ENCODE measurements around the gene BIRC3. TPM values are rescaled to one million over a fixed set of nuclear protein-coding genes. Genes with fewer than 3 reads are reported as not detected.

BIRC3 gene
- polyA plus RNA-seq, 1 donor from 2014 or later, result not detected

DNA sequence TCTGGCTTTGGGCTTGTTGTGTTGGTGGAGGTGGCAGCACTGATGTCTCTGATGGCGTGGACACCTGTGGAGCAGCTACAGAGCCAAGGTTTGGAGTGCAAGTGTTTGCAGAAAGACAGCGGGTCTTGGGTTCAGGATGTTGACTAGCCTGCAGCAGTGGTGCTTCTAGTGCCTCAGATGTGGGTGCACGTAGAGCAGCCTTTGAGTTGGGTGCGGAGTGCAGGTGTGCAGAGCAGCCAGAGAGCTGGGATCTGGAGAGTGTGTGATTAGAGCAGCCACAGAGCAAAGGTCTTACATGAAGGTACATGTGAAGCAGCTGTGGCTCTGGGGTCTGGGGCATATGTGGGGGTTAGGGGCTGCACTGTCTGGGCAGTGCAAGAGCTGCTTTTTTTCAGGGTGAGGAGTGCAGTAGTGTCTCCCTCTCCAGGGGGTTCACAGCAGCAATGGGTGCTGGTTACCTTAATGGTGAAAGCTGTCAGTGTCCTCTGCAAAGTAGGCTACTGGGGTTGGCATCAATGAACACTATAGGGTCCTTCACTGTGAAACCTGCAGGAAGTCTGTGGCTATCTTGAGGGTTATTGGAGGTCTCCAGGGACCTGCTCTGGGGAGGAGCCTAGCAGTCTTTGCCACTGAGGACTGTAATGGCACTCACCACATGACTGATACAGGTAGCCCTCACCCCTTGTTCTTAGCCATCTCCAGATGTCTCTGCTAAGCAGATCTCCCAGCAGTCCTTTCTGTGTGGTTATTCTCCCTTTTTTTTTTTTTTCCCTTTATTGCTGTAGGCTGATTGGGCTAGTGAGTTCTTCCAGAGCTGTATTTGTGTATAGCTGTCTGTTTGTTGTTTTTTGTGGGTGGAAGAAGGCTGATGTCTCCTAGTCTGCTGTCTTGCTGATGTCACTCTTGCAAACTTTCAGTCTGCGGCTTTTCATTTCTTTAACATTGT, 44.1 kb downstream of the BIRC3 start:
- H3K27me3 ChIP-seq (ENCODE audit: insufficient read depth, low read depth, low read length), result no peaks in the 10 kb centered on the region
- H3K9ac ChIP-seq (ENCODE audit: low read length), result no peak overlapping the region
- H3K9me3 ChIP-seq (ENCODE audit: low read length), result no peaks in the 10 kb centered on the region
- no peaks in the 10 kb centered on the region for H3K9me2 ChIP-seq (ENCODE audit: insufficient read depth, low read length)
- H4K20me1 ChIP-seq (ENCODE audit: insufficient read depth), result no peaks in the 10 kb centered on the region
- TF ChIP-seq SMC3 (conservative IDR thresholded peaks at IDR 0.05; ENCODE audit: poor library complexity) (no peak), TAF1 (IDR thresholded peaks at IDR 0.05; ENCODE audit: low read depth) (no peak), EZH2 (IDR thresholded peaks at IDR 0.05; ENCODE audit: borderline replicate concordance, insufficient read depth, low read length, poor library complexity, severe bottlenecking) (no peak), POLR2AphosphoS5 (IDR thresholded peaks at IDR 0.05) (no peak), RAD21 (conservative IDR thresholded peaks at IDR 0.05) (no peak), MXI1 (conservative IDR thresholded peaks at IDR 0.05; ENCODE audit: poor library complexity, severe bottlenecking) (no peak), EP300 (conservative IDR thresholded peaks at IDR 0.05; ENCODE audit: poor library complexity, severe bottlenecking) (no peak)
- TF ChIP-seq, protein P1, sequence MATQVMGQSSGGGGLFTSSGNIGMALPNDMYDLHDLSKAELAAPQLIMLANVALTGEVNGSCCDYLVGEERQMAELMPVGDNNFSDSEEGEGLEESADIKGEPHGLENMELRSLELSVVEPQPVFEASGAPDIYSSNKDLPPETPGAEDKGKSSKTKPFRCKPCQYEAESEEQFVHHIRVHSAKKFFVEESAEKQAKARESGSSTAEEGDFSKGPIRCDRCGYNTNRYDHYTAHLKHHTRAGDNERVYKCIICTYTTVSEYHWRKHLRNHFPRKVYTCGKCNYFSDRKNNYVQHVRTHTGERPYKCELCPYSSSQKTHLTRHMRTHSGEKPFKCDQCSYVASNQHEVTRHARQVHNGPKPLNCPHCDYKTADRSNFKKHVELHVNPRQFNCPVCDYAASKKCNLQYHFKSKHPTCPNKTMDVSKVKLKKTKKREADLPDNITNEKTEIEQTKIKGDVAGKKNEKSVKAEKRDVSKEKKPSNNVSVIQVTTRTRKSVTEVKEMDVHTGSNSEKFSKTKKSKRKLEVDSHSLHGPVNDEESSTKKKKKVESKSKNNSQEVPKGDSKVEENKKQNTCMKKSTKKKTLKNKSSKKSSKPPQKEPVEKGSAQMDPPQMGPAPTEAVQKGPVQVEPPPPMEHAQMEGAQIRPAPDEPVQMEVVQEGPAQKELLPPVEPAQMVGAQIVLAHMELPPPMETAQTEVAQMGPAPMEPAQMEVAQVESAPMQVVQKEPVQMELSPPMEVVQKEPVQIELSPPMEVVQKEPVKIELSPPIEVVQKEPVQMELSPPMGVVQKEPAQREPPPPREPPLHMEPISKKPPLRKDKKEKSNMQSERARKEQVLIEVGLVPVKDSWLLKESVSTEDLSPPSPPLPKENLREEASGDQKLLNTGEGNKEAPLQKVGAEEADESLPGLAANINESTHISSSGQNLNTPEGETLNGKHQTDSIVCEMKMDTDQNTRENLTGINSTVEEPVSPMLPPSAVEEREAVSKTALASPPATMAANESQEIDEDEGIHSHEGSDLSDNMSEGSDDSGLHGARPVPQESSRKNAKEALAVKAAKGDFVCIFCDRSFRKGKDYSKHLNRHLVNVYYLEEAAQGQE (IDR thresholded peaks at IDR 0.05; ENCODE audit: borderline replicate concordance), result no peak
- TF ChIP-seq, protein P2, sequence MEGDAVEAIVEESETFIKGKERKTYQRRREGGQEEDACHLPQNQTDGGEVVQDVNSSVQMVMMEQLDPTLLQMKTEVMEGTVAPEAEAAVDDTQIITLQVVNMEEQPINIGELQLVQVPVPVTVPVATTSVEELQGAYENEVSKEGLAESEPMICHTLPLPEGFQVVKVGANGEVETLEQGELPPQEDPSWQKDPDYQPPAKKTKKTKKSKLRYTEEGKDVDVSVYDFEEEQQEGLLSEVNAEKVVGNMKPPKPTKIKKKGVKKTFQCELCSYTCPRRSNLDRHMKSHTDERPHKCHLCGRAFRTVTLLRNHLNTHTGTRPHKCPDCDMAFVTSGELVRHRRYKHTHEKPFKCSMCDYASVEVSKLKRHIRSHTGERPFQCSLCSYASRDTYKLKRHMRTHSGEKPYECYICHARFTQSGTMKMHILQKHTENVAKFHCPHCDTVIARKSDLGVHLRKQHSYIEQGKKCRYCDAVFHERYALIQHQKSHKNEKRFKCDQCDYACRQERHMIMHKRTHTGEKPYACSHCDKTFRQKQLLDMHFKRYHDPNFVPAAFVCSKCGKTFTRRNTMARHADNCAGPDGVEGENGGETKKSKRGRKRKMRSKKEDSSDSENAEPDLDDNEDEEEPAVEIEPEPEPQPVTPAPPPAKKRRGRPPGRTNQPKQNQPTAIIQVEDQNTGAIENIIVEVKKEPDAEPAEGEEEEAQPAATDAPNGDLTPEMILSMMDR (IDR thresholded peaks at IDR 0.05; ENCODE audit: poor library complexity, severe bottlenecking), result no peak
- H3K79me2 ChIP-seq (replicated peaks; ENCODE audit: insufficient read depth, low read length), result peaks cover 3% of the 10 kb centered on the region
- no peak overlapping the region for H3K27ac ChIP-seq (ENCODE audit: low read length)
- H3K4me3 ChIP-seq (ENCODE audit: low read length), result no peak overlapping the region
- H3K36me3 ChIP-seq (ENCODE audit: insufficient read depth, low read length), result peaks cover 19% of the 10 kb centered on the region
- H2AFZ ChIP-seq (ENCODE audit: low read depth, low read length), result no peak overlapping the region
- no peak overlapping the region for H3K4me2 ChIP-seq (ENCODE audit: low read length)
- H3F3A ChIP-seq (ENCODE audit: insufficient read depth, low read length, poor library complexity, severe bottlenecking), result no peaks in the 10 kb centered on the region

DNA sequence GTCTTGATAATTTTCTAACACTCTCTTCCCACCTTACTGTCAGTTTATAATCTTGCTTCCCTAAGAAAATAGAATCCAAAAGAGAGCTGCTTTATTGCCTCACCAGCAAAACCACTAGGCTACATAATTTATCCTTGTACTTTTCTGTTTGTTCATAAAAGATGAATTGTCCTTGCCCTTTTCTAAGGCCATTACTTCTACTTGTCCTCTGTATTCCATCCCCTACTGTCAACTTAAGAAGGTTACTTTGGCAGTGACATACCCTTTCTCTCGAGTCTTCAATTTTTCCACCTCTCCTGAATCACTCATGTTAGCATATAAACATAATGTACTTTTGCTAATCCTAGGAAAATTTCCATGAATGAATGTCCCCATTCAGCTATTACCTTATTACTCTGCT, 47.7 kb downstream of the BIRC3 start:
- Histone ChIP-seq H3K9me2 (ENCODE audit: insufficient read depth, low read length) (no peaks in the 10 kb centered on the region), H3K4me2 (ENCODE audit: low read length) (no peak overlapping the region), H3F3A (ENCODE audit: insufficient read depth, low read length, poor library complexity, severe bottlenecking) (peaks cover 3% of the 10 kb centered on the region), H3K27me3 (ENCODE audit: insufficient read depth, low read depth, low read length) (no peaks in the 10 kb centered on the region), H3K9me3 (ENCODE audit: low read length) (no peaks in the 10 kb centered on the region), H3K27ac (ENCODE audit: low read length) (no peak overlapping the region), H3K79me2 (replicated peaks; ENCODE audit: insufficient read depth, low read length) (no peaks in the 10 kb centered on the region), H4K20me1 (ENCODE audit: insufficient read depth) (no peaks in the 10 kb centered on the region), H3K9ac (ENCODE audit: low read length) (no peak overlapping the region), H2AFZ (ENCODE audit: low read depth, low read length) (no peak overlapping the region), H3K4me3 (ENCODE audit: low read length) (no peak overlapping the region), H3K36me3 (ENCODE audit: insufficient read depth, low read length) (peaks cover 26% of the 10 kb centered on the region)
- TF ChIP-seq MXI1 (conservative IDR thresholded peaks at IDR 0.05; ENCODE audit: poor library complexity, severe bottlenecking) (no peak), POLR2AphosphoS5 (IDR thresholded peaks at IDR 0.05) (no peak), SMC3 (conservative IDR thresholded peaks at IDR 0.05; ENCODE audit: poor library complexity) (no peak), EP300 (conservative IDR thresholded peaks at IDR 0.05; ENCODE audit: poor library complexity, severe bottlenecking) (no peak), RAD21 (conservative IDR thresholded peaks at IDR 0.05) (no peak), TAF1 (IDR thresholded peaks at IDR 0.05; ENCODE audit: low read depth) (no peak), EZH2 (IDR thresholded peaks at IDR 0.05; ENCODE audit: borderline replicate concordance, insufficient read depth, low read length, poor library complexity, severe bottlenecking) (no peak)
- TF ChIP-seq, protein P1 (IDR thresholded peaks at IDR 0.05; ENCODE audit: borderline replicate concordance), result no peak
- TF ChIP-seq, protein P2 (IDR thresholded peaks at IDR 0.05; ENCODE audit: poor library complexity, severe bottlenecking), result no peak

Measured in neural cell (in vitro differentiated cells).